ENCODE data around the gene PPP1R27.

Gene PPP1R27

DNA sequence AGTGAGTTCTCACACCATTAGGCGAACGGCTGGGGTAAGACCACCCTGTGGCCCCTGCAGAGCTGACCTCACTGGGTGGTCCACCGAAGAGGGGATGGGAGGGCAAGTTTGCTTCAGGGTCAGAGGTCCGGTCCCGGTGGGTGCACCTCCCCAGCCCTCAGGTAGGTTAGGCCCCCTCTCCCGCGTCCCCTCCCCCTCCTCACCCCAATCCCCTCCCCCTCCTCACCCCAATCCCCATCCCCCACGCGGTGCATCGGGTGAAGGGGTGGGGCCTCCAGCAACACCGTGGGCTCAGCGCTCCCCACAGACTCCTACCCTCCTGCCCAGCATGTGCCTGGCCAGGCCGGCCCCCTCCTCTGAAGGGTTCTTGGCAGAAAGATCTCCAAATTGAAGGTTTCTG, 15.1 kb downstream of the PPP1R27 start:
- no peak for DNase-seq

DNA sequence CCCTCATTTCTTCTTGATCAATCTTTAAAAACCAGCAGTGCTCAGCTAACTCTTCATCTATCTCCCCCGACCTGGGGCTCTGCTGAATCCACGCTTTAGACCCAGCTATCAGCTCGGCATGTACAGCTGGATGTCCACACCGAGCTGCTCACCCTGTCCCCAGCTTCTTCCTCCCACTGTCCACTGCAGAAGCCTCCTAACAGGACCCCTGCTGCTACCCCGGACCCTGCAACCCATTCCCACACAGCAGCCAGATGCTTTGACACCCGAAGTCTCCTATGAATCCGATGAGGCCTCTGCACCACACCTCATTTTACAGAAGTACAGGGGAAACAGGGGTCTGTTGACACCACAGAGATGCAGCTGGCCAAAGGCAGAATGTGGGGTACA, 17.1 kb downstream of the PPP1R27 start:
- DNase-seq: no peak

DNA sequence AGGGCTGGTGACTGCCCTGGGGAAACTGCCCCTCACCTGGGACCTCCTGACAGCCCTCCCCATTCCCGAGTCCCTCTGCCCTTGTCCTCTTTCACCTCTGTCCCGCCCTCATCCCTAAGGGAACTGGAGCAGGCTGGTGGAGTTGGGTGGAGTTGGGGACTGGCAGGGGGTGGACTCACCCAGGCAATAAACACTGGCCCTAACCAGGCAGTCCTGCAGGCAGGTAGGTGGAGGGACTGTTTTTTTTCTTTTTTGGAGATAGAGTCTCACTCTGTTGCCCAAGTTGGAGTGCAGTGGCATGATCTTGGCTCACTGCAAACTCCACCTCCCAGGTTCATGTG, 19.2 kb downstream of the PPP1R27 start:
- no peak for DNase-seq

DNA sequence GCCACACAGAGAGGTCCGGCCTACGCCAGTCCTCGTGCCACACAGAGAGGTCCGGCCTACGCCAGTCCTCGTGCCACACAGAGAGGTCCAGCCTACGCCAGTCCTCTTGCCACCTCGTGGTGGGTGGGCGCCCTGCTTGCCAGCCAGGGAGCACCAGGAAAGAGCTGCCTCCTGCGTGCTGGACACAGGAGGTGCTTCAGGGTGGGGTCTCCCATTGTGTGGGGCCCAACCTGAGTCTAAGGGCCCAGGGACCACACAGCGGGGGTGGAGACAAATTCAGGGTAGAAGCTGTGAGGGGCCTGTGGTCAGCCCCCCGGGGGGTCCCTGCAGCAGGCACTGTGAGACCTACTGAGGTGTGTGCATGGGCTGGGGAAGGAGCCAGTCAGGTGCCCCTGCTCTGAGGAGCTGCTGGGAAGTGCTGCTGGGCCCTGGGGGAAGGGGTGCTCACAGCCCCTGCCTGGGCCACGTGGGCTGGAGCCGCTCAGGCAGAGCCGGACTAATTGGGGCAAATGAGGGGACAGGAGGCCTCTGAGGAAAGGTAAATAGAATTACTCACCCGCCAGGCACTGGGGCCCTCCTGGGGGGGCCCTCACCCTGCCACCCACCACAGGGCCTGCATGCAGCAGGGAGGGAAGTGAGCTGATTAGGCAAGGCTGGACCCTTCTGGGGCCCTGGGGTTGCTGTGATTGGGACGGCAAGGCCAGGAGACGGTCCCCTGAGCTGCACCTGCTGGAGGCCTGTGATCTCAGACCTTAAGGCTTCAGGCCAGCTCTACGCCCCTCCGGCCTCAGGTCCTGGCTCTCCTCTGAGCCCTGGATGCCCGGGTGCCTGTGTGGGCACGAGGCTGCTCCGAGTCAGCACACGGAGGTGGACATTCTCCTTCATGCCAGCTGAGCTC, 19.9 kb downstream of the PPP1R27 start:
- no peak for DNase-seq

DNA sequence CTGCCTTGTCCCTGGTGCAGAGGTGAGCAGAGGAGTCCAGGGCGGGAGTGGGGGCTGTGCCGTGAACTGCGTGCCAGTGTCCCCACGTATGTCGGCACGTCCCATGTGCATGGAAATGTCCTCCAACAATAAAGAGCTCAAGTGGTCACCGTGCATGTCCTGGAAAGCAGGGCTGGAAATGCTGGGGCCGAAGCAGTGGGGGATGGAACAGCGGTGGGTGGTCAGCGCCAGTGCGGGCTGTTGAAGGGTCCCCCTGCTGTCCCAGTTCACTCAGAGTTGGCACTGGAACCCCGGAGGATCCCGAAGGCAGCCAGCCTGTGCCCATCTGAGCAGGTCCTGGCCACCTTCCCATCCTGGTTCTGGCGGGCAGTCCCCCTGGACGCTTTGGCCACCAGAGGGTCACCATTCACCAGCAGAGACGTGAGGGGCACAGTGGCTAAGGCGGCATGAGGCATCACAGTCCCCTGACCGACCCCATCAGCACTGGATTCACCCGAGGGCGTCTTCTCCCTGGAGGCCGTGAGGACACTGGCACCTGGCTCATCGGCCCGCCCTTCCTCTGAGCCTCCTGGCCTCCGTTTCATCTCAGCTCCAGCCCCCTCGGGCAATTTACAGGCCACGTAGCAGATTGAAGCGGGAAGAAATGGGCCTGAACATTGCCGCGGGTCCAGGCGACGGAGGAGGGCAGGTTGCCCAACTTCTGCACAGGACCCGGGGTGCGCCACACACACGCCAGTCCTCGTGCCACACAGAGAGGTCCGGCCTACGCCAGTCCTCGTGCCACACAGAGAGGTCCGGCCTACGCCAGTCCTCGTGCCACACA, 20.8 kb downstream of the PPP1R27 start:
- no peak for DNase-seq

DNA sequence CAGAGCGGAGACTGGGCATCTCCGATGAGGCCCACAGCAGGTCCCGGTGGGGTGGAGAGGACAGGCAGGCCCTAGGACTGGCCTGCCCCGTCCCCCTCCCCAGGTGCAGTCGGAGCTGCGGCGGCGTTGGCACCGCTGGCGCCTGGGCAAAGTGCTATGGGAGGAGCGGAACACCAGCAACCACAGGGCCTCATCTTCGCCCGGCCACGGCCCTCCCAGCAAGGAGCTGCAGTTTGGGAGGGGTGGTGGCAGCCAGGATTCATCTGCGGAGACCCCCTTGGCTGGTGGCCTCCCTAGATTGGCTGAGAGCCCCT, 21.5 kb downstream of the PPP1R27 start:
- DNase-seq: no peak

DNA sequence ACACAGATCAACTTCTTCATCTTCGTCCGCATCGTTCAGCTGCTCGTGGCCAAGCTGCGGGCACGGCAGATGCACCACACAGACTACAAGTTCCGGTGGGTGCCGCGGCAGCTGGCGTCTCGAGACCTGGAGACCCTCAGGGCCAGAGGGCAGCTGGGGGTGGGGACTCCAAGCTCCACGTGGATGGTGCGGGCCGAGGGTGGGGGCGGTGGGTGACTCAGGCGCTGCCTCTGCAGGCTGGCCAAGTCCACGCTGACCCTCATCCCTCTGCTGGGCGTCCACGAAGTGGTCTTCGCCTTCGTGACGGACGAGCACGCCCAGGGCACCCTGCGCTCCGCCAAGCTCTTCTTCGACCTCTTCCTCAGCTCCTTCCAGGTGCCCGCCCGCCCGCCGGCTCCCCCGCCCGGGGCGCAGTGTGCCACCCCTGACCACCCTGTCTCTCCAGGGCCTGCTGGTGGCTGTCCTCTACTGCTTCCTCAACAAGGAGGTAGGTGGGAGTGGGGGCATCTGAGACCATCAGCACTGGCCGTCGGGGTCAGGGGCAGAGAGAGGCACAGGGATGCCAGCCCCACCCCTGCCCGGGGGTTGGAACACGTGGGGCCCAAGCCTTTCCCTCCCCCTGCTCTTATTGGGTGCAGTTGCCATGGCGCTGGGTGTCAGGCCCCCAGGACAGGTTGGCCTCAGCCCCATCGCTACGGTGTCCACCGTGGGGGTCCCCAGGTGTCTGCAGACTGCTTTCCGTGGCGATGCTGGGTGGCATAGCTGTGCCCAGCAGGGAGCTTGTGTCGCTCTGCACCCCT, 22.1 kb downstream of the PPP1R27 start:
- no peak for DNase-seq

DNA sequence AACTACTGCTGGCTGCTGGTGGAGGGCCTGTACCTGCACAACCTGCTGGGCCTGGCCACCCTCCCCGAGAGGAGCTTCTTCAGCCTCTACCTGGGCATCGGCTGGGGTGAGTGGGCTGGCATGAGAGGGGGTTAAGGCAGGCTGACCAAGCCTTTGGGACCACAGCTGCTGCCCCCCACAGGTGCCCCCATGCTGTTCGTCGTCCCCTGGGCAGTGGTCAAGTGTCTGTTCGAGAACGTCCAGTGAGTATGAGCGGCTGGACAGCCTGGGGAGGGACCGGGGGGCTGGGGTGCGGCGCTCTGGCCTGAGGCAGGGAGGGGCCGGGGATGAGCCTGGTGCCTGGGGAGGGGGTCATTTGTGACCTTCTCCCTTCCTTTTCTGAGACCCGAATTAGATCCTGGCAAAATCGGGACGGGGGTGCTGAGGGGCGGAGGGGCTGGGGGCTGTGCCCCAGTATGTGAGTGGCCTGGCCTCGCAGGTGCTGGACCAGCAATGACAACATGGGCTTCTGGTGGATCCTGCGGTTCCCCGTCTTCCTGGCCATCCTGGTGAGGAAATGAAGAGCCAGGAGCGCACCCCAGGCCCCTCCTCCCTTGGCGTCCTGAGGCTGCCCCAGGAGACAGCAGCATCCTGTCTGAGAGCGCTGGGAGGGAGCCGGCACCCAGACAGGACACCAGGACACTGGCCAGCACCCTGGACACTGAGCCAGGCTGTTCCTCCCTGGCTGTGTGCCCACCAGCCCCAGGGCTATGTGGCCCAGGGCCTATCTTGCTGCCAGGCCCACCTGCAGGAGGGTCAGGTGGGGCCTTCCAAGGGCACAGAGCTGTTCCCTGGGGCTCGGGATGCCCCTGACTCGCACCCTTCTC, 22.9 kb downstream of the PPP1R27 start:
- no peak for DNase-seq

DNA sequence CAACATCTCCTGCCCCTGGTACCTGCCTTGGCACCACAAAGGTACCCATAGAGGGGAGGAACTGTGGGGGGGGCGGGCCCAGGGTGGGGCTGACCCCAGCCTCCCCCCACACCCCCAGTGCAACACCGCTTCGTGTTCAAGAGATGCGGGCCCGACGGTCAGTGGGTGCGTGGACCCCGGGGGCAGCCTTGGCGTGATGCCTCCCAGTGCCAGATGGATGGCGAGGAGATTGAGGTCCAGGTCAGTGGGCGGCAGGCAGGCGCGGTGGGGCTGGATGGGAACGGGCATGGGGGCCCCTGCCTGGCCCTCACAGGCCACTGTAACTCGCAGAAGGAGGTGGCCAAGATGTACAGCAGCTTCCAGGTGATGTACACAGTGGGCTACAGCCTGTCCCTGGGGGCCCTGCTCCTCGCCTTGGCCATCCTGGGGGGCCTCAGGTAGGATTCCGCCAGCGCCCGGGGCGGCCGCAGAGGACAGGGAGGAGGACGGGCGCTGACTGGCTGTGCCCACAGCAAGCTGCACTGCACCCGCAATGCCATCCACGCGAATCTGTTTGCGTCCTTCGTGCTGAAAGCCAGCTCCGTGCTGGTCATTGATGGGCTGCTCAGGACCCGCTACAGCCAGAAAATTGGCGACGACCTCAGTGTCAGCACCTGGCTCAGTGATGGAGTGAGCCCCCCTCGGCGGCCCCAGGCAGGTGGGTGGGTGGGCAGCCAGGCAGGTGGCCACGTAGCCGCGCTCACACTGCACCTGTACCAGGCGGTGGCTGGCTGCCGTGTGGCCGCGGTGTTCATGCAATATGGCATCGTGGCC, 23.8 kb downstream of the PPP1R27 start:
- DNase-seq: no peak

DNA sequence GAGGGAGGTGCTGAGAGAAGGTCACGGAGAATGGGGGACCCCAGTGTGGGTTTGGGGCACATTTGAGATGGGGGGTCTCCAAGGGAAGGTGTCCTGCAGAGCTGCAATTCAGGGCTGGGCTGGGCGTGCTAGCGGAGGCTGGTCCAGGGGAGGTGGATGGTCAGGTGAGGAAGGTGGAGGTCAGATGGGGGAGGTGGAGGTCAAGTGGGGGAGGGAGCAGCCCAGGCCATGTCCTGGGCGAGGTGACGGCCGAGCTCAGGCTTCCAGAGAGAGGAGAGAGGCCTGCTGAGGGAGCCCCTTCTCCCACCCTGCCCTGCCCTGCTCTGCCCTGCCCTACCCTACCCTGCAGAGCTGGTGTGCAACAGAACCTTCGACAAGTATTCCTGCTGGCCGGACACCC, 24.4 kb downstream of the PPP1R27 start:
- DNase-seq: no peak

DNA sequence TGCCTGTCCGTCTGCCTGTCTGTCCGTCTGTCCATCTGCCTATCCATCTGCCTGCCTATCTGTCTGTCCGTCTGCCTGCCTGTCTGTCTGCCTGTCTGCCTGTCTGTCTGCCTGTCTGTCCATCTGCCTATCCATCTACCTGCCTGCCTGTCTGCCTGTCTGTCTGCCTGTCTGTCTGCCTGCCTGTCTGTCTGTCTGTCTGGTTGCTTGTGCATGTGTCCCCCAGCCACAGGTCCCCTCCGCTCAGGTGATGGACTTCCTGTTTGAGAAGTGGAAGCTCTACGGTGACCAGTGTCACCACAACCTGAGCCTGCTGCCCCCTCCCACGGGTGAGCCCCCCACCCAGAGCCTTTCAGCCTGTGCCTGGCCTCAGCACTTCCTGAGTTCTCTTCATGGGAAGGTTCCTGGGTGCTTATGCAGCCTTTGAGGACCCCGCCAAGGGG, 25.3 kb downstream of the PPP1R27 start:
- no peak for DNase-seq

DNA sequence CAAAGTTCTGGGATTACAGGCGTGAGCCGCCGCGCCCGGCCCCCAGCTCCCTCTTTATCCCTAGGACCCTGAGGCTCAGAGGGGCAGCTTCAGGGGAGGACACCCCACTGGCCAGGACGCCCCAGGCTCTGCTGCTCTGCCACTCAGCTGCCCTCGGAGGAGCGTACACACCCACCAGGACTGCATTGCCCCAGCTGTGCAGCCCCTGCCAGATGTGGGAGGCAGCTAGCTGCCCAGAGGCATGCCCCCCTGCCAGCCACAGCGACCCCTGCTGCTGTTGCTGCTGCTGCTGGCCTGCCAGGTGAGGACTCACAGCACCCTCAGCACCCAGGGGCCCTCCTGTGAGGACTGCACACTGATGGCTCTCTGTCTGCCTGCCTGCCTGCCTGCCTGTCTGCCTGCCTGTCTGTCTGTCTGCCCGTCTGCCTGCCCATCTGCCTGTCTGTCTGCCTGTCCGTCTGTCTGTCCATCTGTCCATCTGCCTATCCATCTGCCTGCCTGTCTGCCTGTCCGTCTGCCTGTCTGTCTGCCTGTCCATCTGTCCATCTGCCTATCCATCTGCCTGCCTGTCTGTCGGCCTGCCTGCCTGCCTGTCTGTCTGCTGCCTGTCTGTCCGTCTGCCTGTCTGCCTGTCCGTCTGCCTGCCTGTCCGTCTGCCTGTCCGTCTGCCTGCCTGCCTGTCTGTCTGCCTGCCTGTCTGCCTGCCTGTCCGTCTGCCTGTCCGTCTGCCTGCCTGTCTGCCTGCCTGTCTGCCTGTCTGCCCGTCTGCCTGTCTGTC, 25.9 kb downstream of the PPP1R27 start:
- no peak for DNase-seq

DNA sequence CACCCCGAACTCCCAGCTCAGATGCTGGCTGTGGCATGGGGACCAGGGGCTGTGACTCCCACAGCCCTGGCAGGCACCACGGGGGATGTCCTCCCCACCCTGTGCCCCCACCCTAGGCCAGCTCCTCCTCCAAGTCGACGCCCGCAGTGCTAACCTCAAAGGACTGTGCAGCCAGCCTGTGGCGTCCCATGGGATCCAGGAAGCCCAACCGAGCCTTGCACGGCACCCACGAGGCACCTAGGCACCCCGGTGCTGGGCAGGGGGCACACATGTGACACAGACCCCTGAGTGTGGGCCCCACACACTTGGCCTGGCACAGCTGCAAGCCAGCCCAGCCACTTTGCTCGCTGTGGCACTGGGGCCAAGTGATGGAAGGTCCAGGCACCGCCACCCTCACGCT, 27.0 kb downstream of the PPP1R27 start:
- DNase-seq: no peak

DNA sequence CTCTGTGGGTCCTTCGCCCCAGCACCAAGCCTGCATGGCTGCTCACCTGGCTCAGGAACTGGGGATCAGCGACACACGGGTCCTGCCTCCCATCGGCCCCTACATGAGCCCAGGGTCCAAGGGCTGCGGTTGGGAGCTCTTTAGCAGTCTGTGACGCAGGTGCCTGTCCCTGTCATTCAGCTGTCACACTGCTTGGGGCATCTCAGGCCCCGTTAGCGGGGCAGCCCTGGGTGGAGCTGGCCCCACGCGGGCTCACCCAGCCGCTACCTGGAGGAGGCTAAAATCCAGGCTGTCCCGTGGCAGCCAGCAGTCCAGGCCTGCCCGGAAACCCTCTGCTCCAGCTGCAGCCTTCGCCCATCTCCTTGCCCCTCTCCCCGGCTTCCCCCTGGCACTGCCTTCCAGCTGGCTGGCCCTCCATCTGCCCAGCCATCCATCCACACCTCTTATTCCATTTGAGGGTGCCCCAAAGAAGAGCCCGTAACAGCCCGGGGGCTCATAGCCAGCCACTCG, 27.6 kb downstream of the PPP1R27 start:
- DNase-seq: no peak

DNA sequence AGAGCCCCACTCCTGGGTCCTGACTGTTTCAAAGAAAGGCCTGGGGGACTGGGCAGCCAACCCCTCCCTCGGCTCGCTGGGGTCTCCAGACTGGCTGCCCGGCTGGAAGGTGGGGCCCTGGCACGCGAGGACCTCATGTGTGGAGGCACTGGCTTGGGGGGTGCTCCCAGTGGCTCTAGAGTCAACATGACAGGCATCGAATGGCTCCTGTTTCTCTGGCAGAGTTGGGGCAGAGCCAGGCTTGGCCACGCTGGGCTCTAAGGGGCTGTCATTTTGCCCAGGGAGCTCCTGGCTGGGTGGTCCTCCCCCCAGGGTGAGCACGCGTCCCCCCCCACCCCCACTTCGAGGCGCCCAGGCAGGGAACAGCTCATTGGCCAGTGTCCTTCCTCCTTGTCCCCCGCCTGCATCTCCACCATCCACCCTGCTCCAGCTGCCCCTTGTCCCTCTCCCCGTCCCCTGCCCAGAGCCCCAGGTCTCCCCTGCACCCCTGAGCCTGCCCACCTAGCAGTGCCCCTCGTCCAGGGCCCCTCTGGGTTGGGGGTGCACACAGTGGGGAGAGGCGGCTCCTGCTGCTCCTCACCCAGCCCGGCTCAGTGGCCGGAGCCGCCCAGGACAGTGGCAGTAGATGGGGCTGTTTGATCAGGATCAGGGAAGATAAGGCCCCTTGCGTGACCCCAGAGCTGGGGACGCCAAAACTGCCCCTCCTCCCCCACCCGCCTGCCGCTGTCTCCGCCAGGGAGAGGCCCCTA, 28.2 kb downstream of the PPP1R27 start:
- DNase-seq: no peak

DNA sequence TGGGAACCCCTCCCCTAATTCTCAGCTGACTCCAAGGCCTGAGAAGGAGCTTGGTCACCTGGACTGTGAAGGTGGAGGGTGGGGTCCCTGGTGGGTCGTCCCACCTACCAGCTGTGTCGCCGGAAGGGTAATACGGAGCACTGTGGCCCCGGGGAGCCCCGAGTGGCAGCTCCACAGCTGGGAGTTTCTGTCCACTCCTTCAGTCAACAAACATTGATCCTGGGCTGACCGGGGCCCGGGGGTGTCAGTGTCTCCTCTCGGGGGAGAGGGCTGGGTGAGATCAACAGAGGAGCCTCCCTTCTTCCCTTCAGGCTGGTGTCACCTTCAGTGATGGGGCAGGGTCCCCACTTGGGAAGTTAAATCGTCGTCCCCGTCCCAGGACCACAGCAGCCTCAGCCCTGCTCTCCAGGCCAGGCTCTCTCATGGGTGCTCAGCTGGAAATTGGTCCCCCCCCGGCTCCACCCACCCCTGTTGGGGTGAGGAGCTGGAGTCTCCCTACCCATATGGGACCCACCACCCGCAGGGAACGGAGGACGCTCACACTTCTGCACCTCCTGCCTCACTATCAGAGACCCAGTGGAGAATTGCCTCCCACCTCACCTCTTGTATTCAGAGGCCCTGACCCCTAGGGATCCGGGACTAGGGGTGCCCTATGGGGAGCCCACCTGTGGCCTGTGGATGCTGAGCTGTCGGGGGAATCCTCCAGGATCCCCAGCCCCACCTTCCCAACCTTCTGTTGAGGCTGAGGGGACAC, 29.0 kb downstream of the PPP1R27 start:
- DNase-seq: no peak

DNA sequence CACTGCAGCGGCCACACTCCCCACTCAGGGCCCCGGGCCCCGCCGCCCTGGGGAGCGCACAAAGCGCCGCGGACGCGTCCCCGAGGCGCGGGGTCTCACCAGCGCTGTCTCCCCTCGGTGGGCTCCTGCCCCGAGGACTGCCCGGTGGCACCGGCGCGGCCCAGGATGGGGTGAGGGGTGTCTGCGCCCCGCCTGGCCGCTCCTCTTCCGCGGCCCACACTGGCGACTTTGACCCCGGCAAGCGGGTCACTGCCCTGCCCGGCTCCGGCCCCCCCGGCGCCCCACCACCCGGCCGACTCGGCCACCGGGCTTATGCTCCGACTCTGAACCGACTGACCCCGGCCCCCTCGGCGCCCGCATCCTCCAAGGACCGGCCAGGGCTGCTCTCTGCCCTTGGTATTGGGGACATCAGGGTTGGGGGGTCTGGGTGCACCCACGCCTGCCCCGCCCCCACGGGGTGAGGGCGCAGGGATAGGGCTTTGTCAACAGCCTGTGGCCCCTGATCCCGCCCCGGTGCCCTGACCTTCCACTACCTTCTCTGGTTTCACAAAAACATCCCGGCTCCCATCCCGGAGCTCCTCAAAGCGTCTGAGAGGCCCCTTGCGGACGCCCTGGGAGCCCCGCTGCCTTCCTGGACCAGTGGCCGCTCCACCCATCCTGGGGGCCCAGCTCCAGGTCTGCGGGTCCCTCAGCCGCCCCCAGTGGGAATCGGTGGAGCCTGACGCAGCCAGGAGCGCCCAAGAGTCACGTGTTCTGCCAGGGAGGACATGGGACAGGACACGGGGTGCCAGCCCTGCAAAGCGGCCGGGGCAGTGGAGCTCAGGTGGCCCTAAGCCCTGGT, 30.1 kb downstream of the PPP1R27 start:
- no peak for DNase-seq
